IPS-18c (cell line): ENCODE results near the gene MS4A6A.
"Not testable (repeated sequence)": the region's sequence is repeated elsewhere in the genome, so short reads cannot be mapped to it uniquely, and the experiment has no call there.

ENCODE experiments used
- H3K4me3 ChIP-seq: 2 replicates; pipeline ENCODE4 v1.7.0; 2013; ENCODE audit warnings: low read depth, mild to moderate bottlenecking, low read length, moderate library complexity; ENCODE audit not compliant: insufficient read depth
- H3K9me3 ChIP-seq: one replicate; pipeline ENCODE4 v1.6.1; 2013; ENCODE audit warnings: mild to moderate bottlenecking, low read length, moderate library complexity; ENCODE audit not compliant: control insufficient read depth, insufficient read depth

The MS4A6A gene

DNA sequence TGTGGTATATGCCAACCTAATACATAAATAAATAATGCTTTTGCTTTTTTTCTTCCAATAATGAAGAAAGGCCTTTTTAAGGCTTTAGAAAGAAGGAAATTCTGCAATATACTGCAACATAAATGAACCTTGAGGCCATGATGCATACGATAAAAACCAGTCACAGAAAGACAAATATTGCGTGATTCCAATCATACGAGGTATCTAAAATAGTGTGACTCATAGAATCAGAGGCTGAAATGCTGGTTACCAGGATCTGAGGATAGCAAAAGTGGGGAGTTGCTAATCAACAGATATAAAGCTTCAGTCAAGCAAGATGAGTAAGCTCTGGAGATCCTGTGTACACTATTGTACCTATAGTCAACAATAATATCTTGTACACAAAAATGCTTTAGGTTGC is 24.2 kb downstream of the MS4A6A start:
- Histone ChIP-seq H3K9me3 (no peaks in the 10 kb centered on the region), H3K4me3 (no peak overlapping the region)

DNA sequence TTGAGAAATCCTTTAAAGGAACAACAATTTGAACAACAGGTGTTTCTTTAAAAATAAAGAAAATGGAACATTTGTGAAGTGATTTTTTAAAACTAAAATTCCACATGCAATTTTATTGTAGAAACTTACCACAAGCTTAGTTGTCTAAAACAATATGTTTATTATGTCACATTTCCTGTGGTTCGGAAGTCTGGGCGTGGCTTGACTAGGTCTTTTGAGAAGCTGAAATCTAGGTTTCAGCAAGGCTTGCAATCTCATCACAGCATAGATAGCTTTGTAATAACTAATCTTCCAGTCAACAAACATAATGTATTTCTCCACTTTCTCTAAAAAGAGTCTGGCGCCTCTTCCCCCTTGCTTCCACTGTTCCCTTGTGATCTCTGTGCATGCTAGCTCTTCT is 27.0 kb downstream of the MS4A6A start:
- Histone ChIP-seq H3K9me3 (no peaks in the 10 kb centered on the region), H3K4me3 (no peak overlapping the region)

DNA sequence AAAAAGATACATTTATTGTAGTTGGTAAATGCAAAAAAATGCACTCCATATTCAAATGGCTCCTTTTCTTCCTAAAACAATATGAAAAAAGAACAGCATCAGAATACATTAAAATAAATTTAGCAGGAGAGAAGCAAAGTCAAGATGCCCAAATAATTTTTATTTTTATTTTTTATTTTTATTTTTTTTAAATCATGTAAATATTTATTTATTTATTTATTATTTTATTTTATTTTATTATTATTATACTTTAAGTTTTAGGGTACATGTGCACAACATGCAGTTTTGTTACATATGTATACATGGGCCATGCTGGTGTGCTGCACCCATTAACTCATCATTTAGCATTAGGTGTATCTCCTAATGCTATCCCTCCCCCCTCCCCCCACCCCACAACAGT is 30.2 kb downstream of the MS4A6A start:
- not testable (repeated sequence) for H3K4me3 ChIP-seq, H3K9me3 ChIP-seq

DNA sequence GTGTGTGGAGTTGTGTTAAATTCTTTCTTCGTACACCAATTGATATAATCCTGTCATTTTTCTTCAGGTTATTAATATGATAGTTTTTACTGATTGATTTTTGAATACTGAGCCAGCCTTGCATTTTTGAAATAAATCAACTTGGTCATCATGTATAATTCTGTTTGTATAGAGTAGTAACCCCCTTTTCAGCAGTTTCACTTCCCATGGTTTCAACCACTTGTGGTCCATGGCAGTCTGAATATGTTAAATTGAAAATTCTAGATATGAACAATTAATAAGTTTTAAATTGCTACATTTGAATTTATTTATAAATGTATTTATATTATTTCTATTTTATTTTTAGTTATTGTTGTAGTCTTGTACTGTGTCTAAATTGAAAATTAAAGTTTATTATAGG is 32.6 kb downstream of the MS4A6A start:
- no peak overlapping the region for H3K4me3 ChIP-seq

DNA sequence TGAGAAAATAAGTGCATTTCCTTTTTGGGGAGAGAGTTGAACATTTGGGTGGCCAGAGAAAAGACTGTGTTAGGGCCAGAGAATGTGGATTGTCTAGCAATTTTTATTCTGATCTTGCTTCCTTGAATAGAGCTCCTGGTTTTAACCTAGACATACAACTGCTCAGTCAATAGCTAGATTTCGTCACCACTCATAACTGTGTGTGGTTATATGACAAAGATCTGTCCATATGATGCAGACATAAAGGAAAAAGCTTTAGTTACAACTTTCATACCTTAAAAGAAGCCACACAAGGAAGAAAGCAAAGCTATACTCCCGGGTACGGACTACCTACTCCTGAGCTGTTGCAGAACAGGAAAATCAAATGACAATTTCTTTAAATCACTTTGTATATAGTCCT is 37.2 kb downstream of the MS4A6A start:
- Histone ChIP-seq H3K9me3 (no peaks in the 10 kb centered on the region), H3K4me3 (no peak overlapping the region)

More for the DNA sequence above, 32.6 kb downstream of the MS4A6A start:
- no peaks in the 10 kb centered on the region for H3K9me3 ChIP-seq

DNA sequence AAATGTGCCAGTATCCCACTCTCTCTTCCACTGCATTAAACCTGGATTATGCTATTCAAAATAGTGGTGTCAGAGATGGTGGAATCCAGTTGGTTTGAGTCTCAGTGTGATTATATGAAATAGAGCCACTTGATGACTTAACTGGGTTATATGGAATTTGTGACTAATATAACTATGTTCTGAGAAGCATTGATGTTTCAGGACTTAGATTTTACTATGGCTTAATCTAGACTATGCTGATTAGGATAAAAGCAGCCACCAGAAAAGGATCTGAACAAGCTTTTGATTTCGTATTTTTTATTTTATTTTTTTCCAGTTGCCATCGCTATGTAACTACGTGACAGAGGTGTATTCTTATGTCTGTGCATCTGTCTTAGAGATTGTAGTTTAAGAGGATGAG is 39.1 kb downstream of the MS4A6A start:
- H3K4me3 ChIP-seq, result no peak overlapping the region
- H3K9me3 ChIP-seq, result no peaks in the 10 kb centered on the region

DNA sequence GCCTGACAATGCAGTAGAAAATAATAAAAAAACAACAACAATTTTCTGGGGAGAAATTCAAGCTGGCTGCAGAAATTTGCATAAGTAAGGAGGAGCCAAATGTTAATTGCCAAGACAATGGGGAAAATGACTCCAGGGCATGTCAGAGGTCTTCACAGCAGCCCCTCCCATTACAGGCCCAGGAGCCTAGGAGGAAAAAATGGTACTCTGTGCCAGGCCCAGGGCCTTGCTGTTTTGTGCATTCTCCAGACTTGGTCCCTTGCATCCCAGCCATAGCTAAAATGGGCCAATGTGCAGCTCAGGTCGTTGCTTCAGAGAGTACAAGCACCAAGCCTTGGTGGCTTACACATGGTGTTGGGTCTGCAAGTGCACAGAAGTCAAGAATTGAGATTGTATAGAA is 49.0 kb downstream of the MS4A6A start:
- peaks cover 3% of the 10 kb centered on the region for H3K9me3 ChIP-seq
- H3K4me3 ChIP-seq, result no peak overlapping the region; the same call in 1 of the 2 replicates

DNA sequence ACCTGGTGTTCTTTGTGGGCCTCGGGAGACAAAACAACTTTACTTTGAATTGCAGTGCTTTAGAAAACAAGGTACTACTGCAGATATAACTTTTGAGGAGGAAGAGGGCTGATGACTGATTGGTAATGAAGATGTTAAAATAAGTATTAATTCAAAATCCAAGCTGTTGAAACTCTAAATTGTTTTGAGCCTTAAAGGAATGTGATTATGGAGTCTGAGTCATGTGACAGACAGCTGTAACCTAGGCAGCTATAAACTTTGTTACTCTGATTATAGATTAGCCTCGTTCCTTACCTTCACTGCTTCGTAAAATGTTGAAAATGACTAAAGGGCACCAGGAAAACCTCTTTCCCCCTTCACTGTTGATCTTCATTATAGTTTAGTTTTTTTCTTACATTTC is 51.0 kb downstream of the MS4A6A start:
- H3K4me3 ChIP-seq, result no peak overlapping the region
- peaks cover 3% of the 10 kb centered on the region for H3K9me3 ChIP-seq

DNA sequence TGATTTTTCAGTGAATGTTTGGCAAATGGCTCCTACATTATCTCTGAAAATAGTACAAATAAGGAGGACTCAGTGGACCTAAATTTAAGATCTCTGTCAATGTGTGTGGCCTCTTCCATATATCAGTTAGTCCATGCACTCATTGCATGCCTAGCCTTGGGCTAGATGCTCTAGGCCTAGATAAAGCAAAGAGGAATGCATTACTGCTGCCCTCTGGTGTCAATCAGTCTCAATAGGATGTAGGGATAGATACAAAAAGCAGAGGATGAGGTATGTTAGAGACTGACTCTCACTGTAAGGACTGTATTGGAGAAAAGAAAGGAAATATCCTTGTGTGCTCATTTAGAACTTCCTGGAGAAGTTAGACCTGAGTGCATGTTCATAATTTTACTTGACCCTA is 52.4 kb downstream of the MS4A6A start:
- no peak overlapping the region for H3K4me3 ChIP-seq
- peaks cover 3% of the 10 kb centered on the region for H3K9me3 ChIP-seq

DNA sequence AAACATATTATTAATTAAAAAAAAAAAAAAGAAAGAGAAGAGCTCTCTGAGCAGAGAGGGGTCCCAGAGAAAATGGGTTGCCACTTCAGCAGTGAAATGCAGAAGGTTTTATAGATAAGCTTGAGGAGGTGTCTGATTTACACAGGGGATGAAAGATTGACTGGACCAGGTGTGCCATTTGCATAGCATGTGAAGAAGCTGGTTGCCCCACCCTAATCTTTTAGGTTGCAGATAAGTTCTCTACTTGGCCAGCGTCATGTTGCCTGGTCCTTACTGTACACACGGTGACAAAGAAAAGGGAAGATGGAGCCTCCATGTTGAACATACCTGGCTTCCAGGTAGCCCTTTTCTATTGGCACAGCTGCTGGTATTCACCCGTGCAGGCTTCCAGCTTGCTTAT is 53.0 kb downstream of the MS4A6A start:
- H3K9me3 ChIP-seq, result peaks cover 3% of the 10 kb centered on the region
- H3K4me3 ChIP-seq, result no peak overlapping the region

DNA sequence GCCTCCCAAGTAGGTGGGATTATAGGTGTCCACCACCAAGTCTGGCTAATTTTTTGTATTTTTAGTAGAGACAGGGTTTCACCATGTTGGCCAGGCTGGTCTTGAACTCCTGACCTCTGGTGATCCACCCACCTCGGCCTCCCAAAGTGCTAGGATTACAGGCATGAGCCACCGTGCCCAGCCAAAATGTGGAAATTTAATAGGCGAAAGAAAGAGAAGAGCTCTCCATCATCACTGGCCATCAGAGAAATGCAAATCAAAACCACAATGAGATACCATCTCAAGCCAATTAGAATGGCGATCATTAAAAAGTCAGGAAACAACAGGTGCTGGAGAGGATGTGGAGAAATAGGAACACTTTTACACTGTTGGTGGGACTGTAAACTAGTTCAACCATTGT is 54.0 kb downstream of the MS4A6A start:
- H3K4me3 ChIP-seq, H3K9me3 ChIP-seq: not testable (repeated sequence)

DNA sequence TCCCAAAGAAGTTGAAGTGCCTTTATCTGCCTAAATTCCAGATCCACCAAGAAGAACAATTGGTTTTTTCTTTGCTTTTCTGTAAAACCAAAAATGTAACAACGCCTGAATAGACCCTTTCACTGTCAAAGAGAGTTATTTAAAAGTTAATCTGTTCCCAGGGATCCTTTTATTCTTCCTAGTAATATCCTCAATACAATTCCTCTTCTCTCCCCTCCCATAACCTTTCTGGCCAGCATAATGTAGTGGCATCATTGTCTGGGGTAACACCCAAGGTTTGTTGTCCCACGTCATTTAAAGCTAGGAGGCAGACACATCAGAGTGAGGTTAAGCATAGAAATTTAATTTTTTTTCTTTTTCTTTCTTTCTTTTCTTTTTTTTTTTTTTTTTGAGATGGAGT is 54.5 kb downstream of the MS4A6A start:
- Histone ChIP-seq H3K9me3 (no peaks in the 10 kb centered on the region), H3K4me3 (no peak overlapping the region)

DNA sequence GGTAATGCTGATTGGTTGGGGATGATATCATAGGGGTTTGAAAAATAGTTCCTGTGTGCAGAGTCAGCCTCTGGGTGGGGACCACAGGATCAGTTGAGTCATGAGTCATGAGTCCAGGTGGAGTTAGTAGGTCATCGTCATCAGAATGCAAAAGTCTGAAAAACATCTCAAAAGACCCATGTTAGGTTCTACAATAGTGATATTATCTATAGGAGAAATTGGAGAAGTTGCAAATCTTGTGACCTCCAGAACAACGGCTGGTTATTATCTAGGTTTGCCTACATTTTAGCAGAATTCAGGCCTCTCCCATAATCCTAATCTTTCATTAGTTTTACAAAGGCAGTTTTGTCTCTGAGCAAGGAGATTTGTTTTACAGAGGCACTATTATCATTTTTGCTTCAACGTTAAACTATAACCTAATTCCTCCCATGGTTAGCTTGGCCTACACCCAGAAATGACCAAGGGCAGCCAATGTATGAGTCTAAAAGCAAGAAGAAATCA is 55.5 kb downstream of the MS4A6A start:
- H3K9me3 ChIP-seq, result no peaks in the 10 kb centered on the region
- H3K4me3 ChIP-seq, result no peak overlapping the region

DNA sequence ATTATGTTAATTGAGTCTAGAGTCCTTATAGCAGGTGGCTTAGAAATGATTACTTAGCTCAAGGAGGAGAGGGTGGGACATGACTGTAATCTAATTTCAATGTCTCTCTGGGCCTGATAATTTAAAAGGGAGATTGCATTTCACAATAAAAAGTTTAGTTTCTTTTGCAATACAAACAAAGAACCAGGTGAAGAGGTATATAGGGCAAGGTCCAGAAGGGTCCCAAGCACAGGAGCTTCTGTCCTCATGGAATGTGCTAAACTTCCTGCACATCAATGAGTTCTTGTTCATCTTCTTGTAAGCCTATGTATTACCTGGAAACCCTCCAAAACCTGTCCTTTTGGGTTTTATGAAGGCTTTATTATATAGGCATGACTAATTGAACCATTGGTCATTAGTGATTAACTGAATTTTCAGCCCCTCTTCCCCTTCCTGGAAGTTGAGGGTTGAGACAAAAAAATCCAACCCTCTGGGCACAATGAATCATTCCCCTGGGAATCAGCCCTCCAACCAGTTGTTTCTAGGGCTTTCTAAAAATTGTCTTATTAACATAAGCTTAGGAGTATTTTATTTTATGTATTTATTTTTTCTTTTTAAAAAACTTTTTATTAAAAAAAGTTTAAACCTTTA is 56.8 kb downstream of the MS4A6A start:
- H3K4me3 ChIP-seq, result no peak overlapping the region
- no peaks in the 10 kb centered on the region for H3K9me3 ChIP-seq

DNA sequence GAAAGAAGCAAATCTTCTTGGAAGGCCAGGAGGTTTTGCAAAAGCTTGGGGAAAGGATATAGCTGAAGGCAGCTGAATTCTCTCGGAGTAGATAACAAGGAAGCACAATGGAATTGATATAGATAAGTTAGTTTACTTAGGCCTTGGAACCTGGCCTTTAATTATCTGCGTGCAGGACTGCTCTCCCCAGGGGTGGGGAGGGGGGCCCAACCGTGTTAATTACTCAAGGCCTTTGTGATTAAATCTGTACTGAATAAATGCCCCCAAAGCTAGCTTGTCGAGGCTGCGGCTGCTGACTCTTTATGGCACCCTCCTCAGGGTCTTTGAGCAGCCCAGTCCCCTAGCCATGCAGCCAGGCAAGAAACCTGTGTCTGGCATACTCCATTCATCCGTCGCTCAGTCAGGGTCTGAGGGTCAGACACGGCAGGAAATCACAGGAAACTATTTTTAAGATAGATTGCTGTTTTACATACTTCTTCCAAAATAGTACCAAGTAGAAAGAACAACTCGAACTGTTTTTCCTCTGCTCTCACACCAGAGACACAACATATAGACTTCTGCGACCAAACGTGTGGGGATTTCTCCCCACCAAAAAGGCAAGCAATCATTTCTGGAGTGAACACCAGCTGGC is 58.0 kb downstream of the MS4A6A start:
- Histone ChIP-seq H3K4me3 (no peak overlapping the region), H3K9me3 (no peaks in the 10 kb centered on the region)
